ENCODE data around the gene TBC1D22A. TPM values are rescaled to one million over a fixed set of nuclear protein-coding genes. Genes with fewer than 3 reads are reported as not detected.
A peak's percentile ranks its signal among the peaks of the same experiment; 100 is the strongest.

The TBC1D22A gene
- total RNA-seq, 1 donor from 2014 or later, result 23.2 TPM

GRCh38 chr22:47012589-47013370 lies 250.3 kb downstream of the TBC1D22A start:
- Mint-ChIP-seq H3K27ac (peak overlapping the region; percentile 21), H3K4me3 (ENCODE audit: low read depth) (no peak overlapping the region), H3K9me3 (ENCODE audit: low read depth) (no peaks in the 10 kb centered on the region), H3K4me1 (ENCODE audit: low read depth) (peaks cover 3% of the 10 kb centered on the region), H3K27me3 (no peaks in the 10 kb centered on the region), H3K36me3 (ENCODE audit: insufficient read depth) (no peaks in the 10 kb centered on the region)
- DNase-seq (ENCODE audit: low spot score, unreplicated experiment), result no peak
- peak; percentile 33 for TF ChIP-seq CTCF (IDR thresholded peaks at IDR 0.05; ENCODE audit: unreplicated experiment)

- TF ChIP-seq CTCF (IDR thresholded peaks at IDR 0.05; ENCODE audit: unreplicated experiment), result no peak
- DNase-seq (ENCODE audit: low spot score, unreplicated experiment), result no peak
- Mint-ChIP-seq H3K27ac (no peak overlapping the region), H3K4me3 (ENCODE audit: low read depth) (no peak overlapping the region), H3K36me3 (ENCODE audit: insufficient read depth) (no peaks in the 10 kb centered on the region), H3K9me3 (ENCODE audit: low read depth) (no peaks in the 10 kb centered on the region), H3K27me3 (no peaks in the 10 kb centered on the region), H3K4me1 (ENCODE audit: low read depth) (peaks cover 3% of the 10 kb centered on the region)
These were observed 251.6 kb downstream of the TBC1D22A start for GRCh38 chr22:47013861-47014635.

- TF ChIP-seq CTCF (IDR thresholded peaks at IDR 0.05; ENCODE audit: unreplicated experiment), result no peak
- H3K4me3 Mint-ChIP-seq (ENCODE audit: low read depth), result no peak overlapping the region
These were observed 252.3 kb downstream of the TBC1D22A start for GRCh38 chr22:47014636-47015345.

GRCh38 chr22:47015589-47016178 lies 253.2 kb downstream of the TBC1D22A start:
- Mint-ChIP-seq H3K27me3 (no peaks in the 10 kb centered on the region), H3K9me3 (ENCODE audit: low read depth) (no peaks in the 10 kb centered on the region), H3K4me3 (ENCODE audit: low read depth) (no peak overlapping the region), H3K27ac (no peak overlapping the region), H3K36me3 (ENCODE audit: insufficient read depth) (peaks cover 4% of the 10 kb centered on the region), H3K4me1 (ENCODE audit: low read depth) (peaks cover 3% of the 10 kb centered on the region)
- TF ChIP-seq CTCF (IDR thresholded peaks at IDR 0.05; ENCODE audit: unreplicated experiment), result no peak
- DNase-seq (ENCODE audit: low spot score, unreplicated experiment), result no peak

More at GRCh38 chr22:47014636-47015345, 252.3 kb downstream of the TBC1D22A start:
- Mint-ChIP-seq H3K27ac (no peak overlapping the region), H3K9me3 (ENCODE audit: low read depth) (no peaks in the 10 kb centered on the region), H3K27me3 (no peaks in the 10 kb centered on the region), H3K36me3 (ENCODE audit: insufficient read depth) (peaks cover 2% of the 10 kb centered on the region), H3K4me1 (ENCODE audit: low read depth) (peaks cover 3% of the 10 kb centered on the region)
- no peak for DNase-seq (ENCODE audit: low spot score, unreplicated experiment)

GRCh38 chr22:47016631-47017030 lies 254.2 kb downstream of the TBC1D22A start:
- Mint-ChIP-seq H3K36me3 (ENCODE audit: insufficient read depth) (peaks cover 7% of the 10 kb centered on the region), H3K27ac (no peak overlapping the region), H3K4me1 (ENCODE audit: low read depth) (peaks cover 3% of the 10 kb centered on the region), H3K27me3 (no peaks in the 10 kb centered on the region), H3K4me3 (ENCODE audit: low read depth) (no peak overlapping the region), H3K9me3 (ENCODE audit: low read depth) (no peaks in the 10 kb centered on the region)
- TF ChIP-seq CTCF (IDR thresholded peaks at IDR 0.05; ENCODE audit: unreplicated experiment), result no peak
- no peak for DNase-seq (ENCODE audit: low spot score, unreplicated experiment)

Data from progenitor cell of endocrine pancreas (in vitro differentiated cells).